Activated CD8-positive, alpha-beta memory T cell treated with anti-CD3 and anti-CD28 coated beads for 1 hour (primary cell): Measurements from ENCODE around the gene LAMTOR2.

Experiments
- DNase-seq, 2 donors: peaks; one replicate each; pipeline ENCODE4 v3.0.0-alpha.2; 2020; ENCODE audit warnings: low read depth in 1 of 2; ENCODE audit errors: extremely low read depth in 1 of 2

Gene LAMTOR2

GRCh38 chr1:156074661-156075060 is 20.1 kb downstream of the LAMTOR2 start:
- DNase-seq = no peak

- DNase-seq = no peak
Observed at GRCh38 chr1:156075162-156075561, 20.6 kb downstream of the LAMTOR2 start.

- DNase-seq = no peak
Observed at GRCh38 chr1:156075775-156076204, 21.2 kb downstream of the LAMTOR2 start.

- no peak for DNase-seq
Observed at GRCh38 chr1:156076609-156077429, 22.2 kb downstream of the LAMTOR2 start.

- no peak for DNase-seq
Observed at GRCh38 chr1:156077430-156077760, 22.8 kb downstream of the LAMTOR2 start.

GRCh38 chr1:156078728-156079127 is 24.1 kb downstream of the LAMTOR2 start:
- no peak for DNase-seq

- no peak for DNase-seq
Observed at GRCh38 chr1:156079762-156080161, 25.2 kb downstream of the LAMTOR2 start.

GRCh38 chr1:156080241-156080862 is 25.8 kb downstream of the LAMTOR2 start:
- DNase-seq = no peak

GRCh38 chr1:156080863-156081179 is 26.2 kb downstream of the LAMTOR2 start:
- no peak for DNase-seq

GRCh38 chr1:156081180-156081916 is 26.8 kb downstream of the LAMTOR2 start:
- DNase-seq = no peak

- DNase-seq = no peak
Observed at GRCh38 chr1:156081917-156082308, 27.3 kb downstream of the LAMTOR2 start.

GRCh38 chr1:156082309-156083091 is 27.9 kb downstream of the LAMTOR2 start, which contains the start of gene MEX3A:
TSS of gene MEX3A (minus strand) at chr1:156082465. CDS start at chr1:156081998, 467 bp downstream.
- DNase-seq = peak in 1 of 2 donors; percentile 41

GRCh38 chr1:156083800-156084790 is 29.5 kb downstream of the LAMTOR2 start:
- DNase-seq = no peak

GRCh38 chr1:156086256-156086662 is 31.7 kb downstream of the LAMTOR2 start:
- DNase-seq = no peak

- no peak for DNase-seq
Observed at GRCh38 chr1:156089704-156090103, 35.1 kb downstream of the LAMTOR2 start.

GRCh38 chr1:156090138-156090839 is 35.7 kb downstream of the LAMTOR2 start:
- no peak for DNase-seq

GRCh38 chr1:156090840-156091188 is 36.2 kb downstream of the LAMTOR2 start:
- DNase-seq = peak; percentile 74 to 90

- no peak for DNase-seq
Observed at GRCh38 chr1:156091610-156092009, 37.0 kb downstream of the LAMTOR2 start.

- no peak for DNase-seq
Observed at GRCh38 chr1:156095906-156096508, 41.4 kb downstream of the LAMTOR2 start.
